Measurements from ENCODE around the gene ZC3H10. TPM values are rescaled to one million over a fixed set of nuclear protein-coding genes. Genes with fewer than 3 reads are reported as not detected.

Gene ZC3H10
- total and polyA plus RNA-seq, 2 of the 13 experiments (the other 11 are each of a cell fraction or from before 2014, with no cell fraction given) = 0.70 to 2.3 TPM

GRCh38 chr12:56152132-56152755 is 34.2 kb downstream of the ZC3H10 start, which contains the start of gene MYL6B (continued):
- TF ChIP-seq FOXA3 (CRISPR knock-in tag; IDR thresholded peaks at IDR 0.05) (peak; percentile 38; the same call in 1 of the 2 replicates), SMC3 (IDR thresholded peaks at IDR 0.05; ENCODE audit: low read length) (no peak), JUND (CRISPR knock-in tag; IDR thresholded peaks at IDR 0.05) (peak; percentile 43; the same call in 1 of the 2 replicates), GTF3A (CRISPR knock-in tag; conservative IDR thresholded peaks at IDR 0.05) (no peak), ZBTB14 (CRISPR knock-in tag; IDR thresholded peaks at IDR 0.05) (no peak), ZNF619 (CRISPR knock-in tag; IDR thresholded peaks at IDR 0.05) (0 out of 2 replicates have a peak, but pooled peaks have one; percentile 18), ZNF484 (CRISPR knock-in tag; IDR thresholded peaks at IDR 0.05; ENCODE audit: borderline replicate concordance, low read depth) (no peak), LCORL (IDR thresholded peaks at IDR 0.05) (no peak), LCORL (CRISPR knock-in tag; IDR thresholded peaks at IDR 0.05) (no peak; the same call in 1 of the 2 replicates), BRD4 (CRISPR knock-in tag; IDR thresholded peaks at IDR 0.05) (0 out of 2 replicates have a peak, but pooled peaks have one; percentile 56), HMGXB3 (CRISPR knock-in tag; IDR thresholded peaks at IDR 0.05; ENCODE audit: borderline replicate concordance) (0 out of 2 replicates have a peak, but pooled peaks have one; percentile 62), PHF20 (CRISPR knock-in tag; IDR thresholded peaks at IDR 0.05) (peak; percentile 77), GRHL1 (CRISPR knock-in tag; conservative IDR thresholded peaks at IDR 0.05) (no peak), ZNF407 (CRISPR knock-in tag; IDR thresholded peaks at IDR 0.05; ENCODE audit: not compliant biosample characterization) (peak; percentile 18)

Measured in HepG2 (cell line).